ENCODE data around the gene DLGAP4.
"Not testable (repeated sequence)": the region's sequence is repeated elsewhere in the genome, so short reads cannot be mapped to it uniquely, and the experiment has no call there.

DLGAP4 gene

DNA sequence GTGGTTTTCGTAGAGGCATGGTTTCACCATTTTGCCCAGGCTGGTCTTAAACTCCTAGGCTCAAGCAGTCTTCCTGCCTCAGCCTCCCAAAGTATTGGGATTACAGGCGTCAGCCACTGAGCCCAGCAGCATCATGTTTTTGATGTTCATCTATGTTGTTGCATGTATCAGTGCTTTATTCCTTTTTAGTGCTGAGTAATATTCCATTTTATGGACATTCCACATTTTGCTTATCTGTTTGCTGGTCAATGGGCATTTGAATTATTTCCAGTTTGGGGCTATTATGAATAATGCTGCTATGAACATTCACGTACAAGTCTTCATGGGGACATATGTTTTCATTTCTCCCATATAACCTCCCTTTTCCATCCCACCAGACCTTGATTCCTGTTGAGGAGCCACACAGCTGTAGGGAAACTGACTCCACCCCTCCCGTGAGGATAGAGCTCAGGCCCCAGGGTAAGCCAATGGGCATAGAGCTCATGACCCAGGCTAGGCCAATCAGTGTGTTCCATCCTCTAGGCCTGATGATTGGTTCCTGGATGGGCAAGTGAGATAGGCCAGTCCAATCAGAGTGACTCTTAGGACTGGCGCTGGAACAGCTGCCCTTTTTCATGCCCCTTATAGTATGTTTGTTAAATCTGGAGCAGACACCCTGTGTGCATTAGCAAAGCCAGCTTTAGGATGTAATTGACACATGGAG lies 49.5 kb downstream of the DLGAP4 start:
- DNase-seq: no peak

GRCh38 chr20:36359668-36360406 lies 53.7 kb downstream of the DLGAP4 start:
- DNase-seq: no peak

DNA sequence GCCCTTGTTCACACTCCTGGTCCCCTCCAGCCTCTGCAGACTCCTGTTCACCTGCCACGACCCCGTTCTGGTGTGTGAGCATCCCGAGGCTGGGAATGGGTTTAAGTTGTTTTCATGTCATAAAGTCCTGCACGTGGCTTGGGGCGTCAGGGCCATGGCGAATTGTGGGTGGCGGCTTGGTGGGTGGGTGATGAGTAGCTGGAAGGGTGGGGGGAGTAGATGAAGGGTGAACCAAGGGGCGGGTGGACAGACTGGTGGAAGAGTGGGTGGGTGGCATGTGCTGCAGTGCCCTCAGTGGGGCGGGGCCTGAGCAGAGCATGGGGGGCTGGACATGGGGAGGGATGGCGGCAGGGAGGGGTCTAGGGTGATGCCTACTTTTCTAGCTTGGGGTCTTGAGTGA lies 54.3 kb downstream of the DLGAP4 start:
- DNase-seq: no peak

DNA sequence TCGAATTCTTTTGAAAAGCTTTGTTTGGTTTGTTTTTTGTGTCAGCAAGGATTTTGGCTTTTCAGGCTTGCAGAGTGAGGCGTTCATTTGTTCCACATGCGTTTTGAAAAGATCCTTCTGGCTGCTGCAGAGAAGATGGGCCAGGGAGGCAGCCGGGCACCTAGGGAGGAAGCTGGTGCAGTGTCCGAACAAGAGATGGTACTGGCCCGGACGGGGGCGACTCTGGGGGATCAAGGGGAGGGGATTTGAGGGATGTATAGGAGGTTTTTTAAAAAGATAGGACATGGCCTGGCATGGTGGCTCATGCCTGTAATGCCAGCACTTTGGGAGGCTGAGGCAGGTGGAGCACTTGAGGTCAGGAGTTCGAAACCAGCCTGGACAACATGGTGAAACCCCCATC lies 55.3 kb downstream of the DLGAP4 start:
- DNase-seq: no peak

- DNase-seq: no peak
Measured at GRCh38 chr20:36362261-36362660, 56.1 kb downstream of the DLGAP4 start.

GRCh38 chr20:36362978-36363713 lies 57.0 kb downstream of the DLGAP4 start:
- no peak for DNase-seq

- DNase-seq: no peak
Measured at GRCh38 chr20:36364506-36364905, 58.4 kb downstream of the DLGAP4 start.

- no peak for DNase-seq
Measured at GRCh38 chr20:36366623-36367369, 60.7 kb downstream of the DLGAP4 start.

GRCh38 chr20:36367370-36367745 lies 61.2 kb downstream of the DLGAP4 start:
- DNase-seq: no peak

GRCh38 chr20:36367907-36368799 lies 62.0 kb downstream of the DLGAP4 start:
- DNase-seq: no peak

DNA sequence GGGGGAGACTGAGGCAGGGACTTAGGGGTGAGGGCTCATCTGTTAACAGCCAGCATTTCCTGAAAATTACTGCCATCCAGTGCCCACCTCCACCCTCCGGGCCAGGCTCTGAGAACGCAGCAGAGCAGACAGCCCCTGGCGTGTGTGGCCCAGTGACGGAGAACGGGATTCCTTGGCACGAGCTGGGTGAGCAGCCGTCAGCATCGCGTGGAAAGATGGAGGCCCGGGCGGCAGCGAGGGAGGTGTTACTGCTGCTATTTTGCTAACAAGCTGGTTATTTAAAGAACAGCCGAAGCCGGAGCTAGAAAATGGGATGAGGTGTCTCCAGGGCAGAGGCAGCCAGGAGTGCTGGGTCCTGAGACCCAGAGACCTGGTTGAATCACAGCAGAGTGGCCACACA lies 62.7 kb downstream of the DLGAP4 start:
- DNase-seq: no peak

GRCh38 chr20:36369739-36370138 lies 63.6 kb downstream of the DLGAP4 start:
- no peak for DNase-seq

GRCh38 chr20:36370991-36371790 lies 65.1 kb downstream of the DLGAP4 start:
- DNase-seq: no peak

GRCh38 chr20:36372666-36373065 lies 66.5 kb downstream of the DLGAP4 start:
- no peak for DNase-seq

DNA sequence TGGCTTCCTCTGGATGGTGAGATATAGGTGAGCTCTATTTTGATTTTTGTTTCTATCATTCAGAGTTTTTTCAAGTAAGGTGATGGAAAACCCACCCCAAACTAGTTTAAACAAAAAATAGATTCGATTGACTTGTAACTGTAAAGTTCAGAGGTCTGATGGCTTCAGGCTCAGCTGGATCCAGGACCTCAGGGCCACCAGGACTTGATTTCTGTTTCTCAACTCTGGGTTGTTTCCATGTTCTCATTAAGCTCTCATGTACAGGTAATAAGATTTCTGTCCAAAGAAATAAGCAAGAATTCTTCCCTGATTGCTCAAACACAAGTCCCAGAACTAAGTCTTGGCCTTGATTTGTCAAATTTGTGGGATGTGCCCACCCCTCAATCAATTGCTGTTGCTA lies 67.0 kb downstream of the DLGAP4 start:
- DNase-seq: no peak

DNA sequence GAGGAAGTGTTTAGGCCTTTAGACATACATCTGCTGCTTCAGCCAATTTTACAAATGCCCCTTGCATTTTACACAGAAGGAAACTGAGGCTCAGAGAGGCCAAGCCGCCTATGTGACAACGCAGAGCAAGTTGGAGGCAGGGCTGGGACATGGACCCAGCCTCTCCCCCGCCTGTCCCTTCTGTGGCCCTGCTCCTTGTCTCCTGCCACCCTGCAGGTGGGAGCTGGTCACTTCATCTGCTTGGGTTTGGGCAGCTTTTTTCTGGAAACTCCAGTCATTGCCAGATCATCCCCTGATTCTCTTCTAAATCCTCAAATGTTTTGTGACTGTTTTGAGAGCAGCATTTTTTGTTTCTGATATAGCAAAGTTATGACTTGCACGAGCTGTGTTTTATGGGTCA lies 68.9 kb downstream of the DLGAP4 start:
- DNase-seq: no peak

GRCh38 chr20:36377348-36378326 lies 71.5 kb downstream of the DLGAP4 start:
- DNase-seq: no peak

DNA sequence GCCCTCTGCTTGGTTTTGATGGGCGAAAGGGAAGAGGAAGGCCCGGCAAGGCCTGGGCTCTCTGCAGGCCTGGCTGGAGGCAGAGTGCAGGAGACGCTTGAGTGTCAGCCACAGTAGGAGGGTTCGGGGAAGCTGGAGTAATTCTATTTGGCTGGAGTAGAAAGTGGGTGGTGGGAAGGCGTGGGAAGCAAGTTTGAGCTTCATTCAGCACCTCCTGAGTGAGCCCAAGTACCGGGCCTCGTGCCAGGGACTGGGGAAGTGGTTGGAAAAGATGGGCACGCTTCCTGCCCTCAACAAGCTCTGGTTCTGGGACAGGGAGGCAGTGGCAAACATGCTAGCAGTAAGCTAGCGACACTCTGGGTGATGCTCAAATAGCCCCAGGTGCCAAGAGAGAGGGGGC lies 72.5 kb downstream of the DLGAP4 start:
- no peak for DNase-seq

DNA sequence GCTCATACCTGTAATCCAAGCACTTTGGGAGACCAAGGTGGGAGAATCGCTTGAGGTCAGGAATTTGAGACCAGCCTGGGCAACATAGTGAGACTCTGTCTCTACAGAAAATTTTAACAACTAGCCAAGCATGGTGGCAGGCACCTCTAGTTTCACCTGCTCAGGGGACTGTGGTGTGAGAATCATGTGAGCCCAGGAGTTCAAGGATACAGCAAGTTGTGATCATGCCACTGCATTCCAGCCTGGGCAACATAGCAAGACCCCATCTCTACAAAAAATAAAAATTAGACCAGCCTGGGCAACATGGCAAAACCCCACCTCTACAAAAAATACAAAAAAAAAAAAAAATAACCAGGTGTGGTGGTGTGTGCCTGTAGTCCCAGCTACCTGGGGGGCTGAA lies 73.8 kb downstream of the DLGAP4 start:
- not testable (repeated sequence) for DNase-seq

DNA sequence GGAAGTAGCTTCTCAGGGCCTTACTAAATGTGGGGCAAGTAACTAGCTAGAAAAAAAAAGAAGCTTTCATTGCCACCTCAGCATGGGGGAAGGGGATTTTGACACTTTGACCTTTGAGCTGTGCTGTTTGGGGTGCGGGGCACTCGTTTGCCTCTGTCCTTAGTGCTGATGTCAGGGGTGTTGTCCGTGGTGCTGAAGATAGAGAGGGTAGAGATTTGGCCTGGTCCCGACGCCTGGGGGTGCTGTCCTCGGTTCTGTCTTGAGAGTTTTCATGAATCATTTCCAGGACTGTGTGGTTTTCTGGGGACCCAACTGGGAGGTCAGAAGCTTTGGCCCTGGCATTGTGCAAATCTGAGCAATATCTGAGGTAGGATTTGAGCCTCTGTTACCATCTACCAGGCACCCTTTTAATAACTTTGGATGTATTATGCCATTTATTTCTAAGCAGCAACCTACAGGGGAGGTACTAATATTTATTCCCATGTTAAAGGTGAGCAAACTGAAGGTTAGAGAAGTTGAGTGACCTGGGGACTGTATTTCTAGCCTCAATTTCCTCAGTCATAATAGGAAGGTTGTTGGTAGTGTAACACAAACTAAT lies 78.0 kb downstream of the DLGAP4 start:
- DNase-seq: peak; percentile 36
